ENCODE data around the gene ARFRP1. TPM values are rescaled to one million over a fixed set of nuclear protein-coding genes. Genes with fewer than 3 reads are reported as not detected.

Gene ARFRP1
- total and polyA plus RNA-seq, 2 of the 4 experiments (the other 2 are of a cell fraction): 25.3 to 36.6 TPM

- no peak for TF ChIP-seq MXI1 (IDR thresholded peaks at IDR 0.05; ENCODE audit: borderline replicate concordance, low read depth, low read length)
These were observed 11.0 kb downstream of the ARFRP1 start, which contains the start of gene TNFRSF6B (continued) for GRCh38 chr20:63696628-63697356.

DNA sequence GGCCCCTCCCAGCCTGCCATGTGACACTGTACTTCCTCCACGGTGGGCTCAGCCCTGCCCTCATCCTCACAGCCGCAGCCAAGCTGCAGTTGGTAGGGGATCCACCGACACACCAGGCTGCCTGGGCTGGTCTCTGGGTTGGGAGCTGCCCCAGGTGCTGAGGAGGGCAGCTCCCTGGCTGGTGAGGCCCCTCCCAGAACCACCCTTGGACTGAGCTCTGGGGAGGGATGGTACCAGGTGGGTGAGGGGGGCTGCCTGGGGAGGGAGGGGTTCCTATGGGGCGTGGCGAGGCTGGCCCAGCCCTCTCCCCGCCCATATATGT is 11.5 kb downstream of the ARFRP1 start:
- Histone ChIP-seq H2AK5ac (ENCODE audit: low read depth, low read length) (no peak overlapping the region; the same call in 1 of the 2 replicates), H3K4me3 (ENCODE audit: insufficient read depth, low read depth, low read length) (no peak overlapping the region), H4K91ac (ENCODE audit: insufficient read depth, low read depth, low read length) (no peak overlapping the region), H4K20me1 (ENCODE audit: insufficient read depth, low read length) (no peaks in the 10 kb centered on the region), H3K18ac (ENCODE audit: low read depth, low read length) (no peak overlapping the region), H3K9me1 (ENCODE audit: insufficient read depth, low read length) (no peaks in the 10 kb centered on the region), H3K27me3 (ENCODE audit: control insufficient read depth, insufficient read depth, low read length) (no peaks in the 10 kb centered on the region), H2BK120ac (ENCODE audit: low read depth, low read length) (no peak overlapping the region), H4K5ac (ENCODE audit: low read depth, low read length) (no peak overlapping the region), H2BK20ac (ENCODE audit: low read depth, low read length) (no peak overlapping the region), H2AFZ (replicated peaks; ENCODE audit: low read length, poor library complexity) (no peak overlapping the region), H3K36me3 (ENCODE audit: control insufficient read depth, insufficient read depth, low read length) (peaks cover 10% of the 10 kb centered on the region; the same call in 1 of the 2 replicates), H2AK9ac (replicated peaks; ENCODE audit: low read depth, low read length, poor library complexity) (peak overlapping the region; percentile 77), H3K23ac (ENCODE audit: low read depth, low read length) (no peak overlapping the region), H3K27ac (ENCODE audit: insufficient read depth, low read length) (no peak overlapping the region), H2BK5ac (ENCODE audit: low read depth, low read length, poor library complexity, severe bottlenecking) (peak overlapping the region; percentile 7), H3K4me2 (ENCODE audit: low read depth, low read length) (no peak overlapping the region), H3K4ac (ENCODE audit: low read depth, low read length) (no peak overlapping the region), H2BK15ac (ENCODE audit: low read depth, low read length) (no peak overlapping the region), H3K9ac (ENCODE audit: low read depth, low read length) (no peak overlapping the region), H3K79me1 (ENCODE audit: low read depth in 1 of 2, low read length in 2 of 2) (peaks cover 11 to 43% of the 10 kb centered on the region in 2 experiments; a peak in 3 of 4 replicates), H3K14ac (replicated peaks; ENCODE audit: low read depth, low read length) (no peak overlapping the region), H3K9me3 (ENCODE audit: control insufficient read depth, insufficient read depth, low read length) (no peaks in the 10 kb centered on the region), H4K8ac (ENCODE audit: low read depth in 2 of 2, low read length in 2 of 2) (peak overlapping the region in 1 of 2 experiments; percentile 29; a peak in 1 of 4 replicates), H3K4me1 (ENCODE audit: control insufficient read depth, insufficient read depth, low read length) (peaks cover 22% of the 10 kb centered on the region), H3K56ac (ENCODE audit: extremely low read depth, insufficient read depth, low read length) (no peak overlapping the region)
- no CpG with 5 or more reads among the region's 6 CpGs for WGBS, 2 experiments (ENCODE audit: extremely low coverage in 2 of 2, insufficient read length in 1 of 2)
- DNase-seq (no peak), ATAC-seq (ENCODE audit: low read depth) (no peak)
- ChIA-PET POLR2A (ENCODE audit: unreplicated experiment) (interaction anchor here (0.6 kb wide), 1 partner anchor 63 kb away, joined by 3 read pairs; no protein-coding TSS in a partner anchor), CTCF (no interaction called here)
- in situ Hi-C loops (cut with MboI; ENCODE audit: low sequenced_read_pairs) (no loop called here), intact Hi-C loops (cut with micrococcal nuclease) (no loop called here), dilution Hi-C loops (cut with HindIII; ENCODE audit: low sequenced_read_pairs, unreplicated experiment) (no loop called here)
- TF ChIP-seq, protein P1, sequence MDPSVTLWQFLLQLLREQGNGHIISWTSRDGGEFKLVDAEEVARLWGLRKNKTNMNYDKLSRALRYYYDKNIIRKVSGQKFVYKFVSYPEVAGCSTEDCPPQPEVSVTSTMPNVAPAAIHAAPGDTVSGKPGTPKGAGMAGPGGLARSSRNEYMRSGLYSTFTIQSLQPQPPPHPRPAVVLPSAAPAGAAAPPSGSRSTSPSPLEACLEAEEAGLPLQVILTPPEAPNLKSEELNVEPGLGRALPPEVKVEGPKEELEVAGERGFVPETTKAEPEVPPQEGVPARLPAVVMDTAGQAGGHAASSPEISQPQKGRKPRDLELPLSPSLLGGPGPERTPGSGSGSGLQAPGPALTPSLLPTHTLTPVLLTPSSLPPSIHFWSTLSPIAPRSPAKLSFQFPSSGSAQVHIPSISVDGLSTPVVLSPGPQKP (IDR thresholded peaks at IDR 0.05; ENCODE audit: borderline replicate concordance, low read depth, low read length): no peak
- TF ChIP-seq USF2 (IDR thresholded peaks at IDR 0.05; ENCODE audit: low read depth, low read length): peak; percentile 20; the same call in 1 of the 2 replicates
- no TSS peak for BruUV-seq (replicated peaks)
